HG03432 (cell line): ENCODE data around the gene CSMD2.
"Not testable (repeated sequence)": the region's sequence is repeated elsewhere in the genome, so short reads cannot be mapped to it uniquely, and the experiment has no call there.

ENCODE experiments used
- ATAC-seq: cut with Tn5 transposase; IDR thresholded peaks from one replicate; pipeline ENCODE4 v1.9.1; 2021; ENCODE audit warnings: mild to moderate bottlenecking, moderate library complexity; ENCODE audit not compliant: unreplicated experiment

CSMD2 gene

DNA sequence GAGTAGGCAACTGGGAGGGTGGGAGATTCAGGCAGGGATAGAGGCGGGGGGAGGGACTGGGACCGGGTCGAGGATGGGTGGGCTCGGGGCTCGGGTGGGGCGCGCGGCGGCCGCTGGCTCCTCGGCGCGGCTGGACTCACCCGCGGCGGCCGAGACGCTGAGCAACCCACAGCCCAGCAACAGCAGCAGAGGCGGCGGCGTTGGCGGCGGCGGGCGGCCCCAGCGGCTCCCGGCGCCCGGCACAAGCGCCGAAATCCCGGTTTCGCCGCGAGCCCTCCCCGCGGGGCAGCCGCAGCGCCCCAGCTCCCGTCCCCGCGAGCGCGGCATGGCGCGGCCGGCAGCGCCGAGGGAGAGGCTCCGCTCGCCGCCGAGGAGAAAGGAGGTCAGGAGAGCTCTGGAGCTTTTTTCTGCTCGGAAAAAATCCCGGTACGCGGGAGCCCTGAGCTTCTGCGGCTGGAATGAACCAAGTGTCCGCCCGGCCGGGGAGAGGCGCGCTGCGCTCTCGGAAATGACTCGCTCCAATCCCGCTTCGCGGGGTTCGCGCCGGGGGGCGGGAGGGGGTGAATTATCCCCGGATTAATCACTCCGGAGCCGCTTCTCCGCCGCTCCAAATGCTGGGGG is at the start of gene CSMD2:
Gene CSMD2, minus strand, starts transcription at position 460 of the 621 bp plus-strand sequence. Its CDS starts 133 bp downstream, at position 327.
- no peak for ATAC-seq

- ATAC-seq = no peak
Observed at GRCh38 chr1:34213956-34214355, 48.9 kb upstream of the CSMD2 start.

- ATAC-seq = no peak
Observed at GRCh38 chr1:34212673-34213072, 47.6 kb upstream of the CSMD2 start.

DNA sequence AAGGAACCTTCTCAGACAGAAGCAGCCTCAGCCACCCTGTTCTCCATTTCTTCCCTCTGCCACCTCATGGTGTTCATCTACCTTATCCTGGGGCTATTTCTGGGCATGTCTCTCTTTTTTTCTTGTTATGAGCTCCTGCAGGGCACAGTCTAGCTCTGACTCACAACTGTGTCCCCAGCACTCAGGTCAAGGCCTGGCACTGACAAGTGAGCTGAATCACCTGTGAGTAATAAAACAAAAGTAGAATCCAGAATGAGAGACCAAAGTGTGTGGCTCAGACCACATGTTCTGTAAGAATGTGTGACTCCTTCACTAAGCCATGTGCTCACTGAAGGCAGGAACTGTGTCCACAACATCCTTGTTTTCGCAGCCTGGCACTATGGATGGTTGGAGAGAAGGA is 34.9 kb upstream of the CSMD2 start:
- no peak for ATAC-seq

GRCh38 chr1:34192621-34193020 is 27.6 kb upstream of the CSMD2 start:
- no peak for ATAC-seq

DNA sequence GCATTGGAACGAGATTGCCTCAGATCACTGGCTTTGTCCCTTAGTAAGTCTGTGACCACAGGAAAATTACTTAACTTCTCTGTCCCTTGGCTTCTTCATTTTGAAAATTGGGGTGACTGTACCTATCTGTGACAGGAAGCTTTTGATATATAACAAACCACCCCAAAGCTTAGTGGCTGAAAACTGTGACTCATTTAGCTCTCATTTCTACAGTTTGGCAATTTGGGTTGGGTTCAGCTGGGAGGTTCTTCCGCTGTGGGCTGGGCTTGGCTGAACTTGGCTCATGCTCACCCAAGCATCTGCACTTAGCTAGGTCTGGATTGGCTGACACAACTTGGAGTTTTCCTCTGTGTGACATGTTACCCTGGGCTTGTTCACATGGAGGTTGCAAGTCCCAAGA is 25.7 kb upstream of the CSMD2 start:
- no peak for ATAC-seq

GRCh38 chr1:34188985-34189384 is 24.0 kb upstream of the CSMD2 start:
- ATAC-seq = no peak

- no peak for ATAC-seq
Observed at GRCh38 chr1:34188418-34188817, 23.4 kb upstream of the CSMD2 start.

DNA sequence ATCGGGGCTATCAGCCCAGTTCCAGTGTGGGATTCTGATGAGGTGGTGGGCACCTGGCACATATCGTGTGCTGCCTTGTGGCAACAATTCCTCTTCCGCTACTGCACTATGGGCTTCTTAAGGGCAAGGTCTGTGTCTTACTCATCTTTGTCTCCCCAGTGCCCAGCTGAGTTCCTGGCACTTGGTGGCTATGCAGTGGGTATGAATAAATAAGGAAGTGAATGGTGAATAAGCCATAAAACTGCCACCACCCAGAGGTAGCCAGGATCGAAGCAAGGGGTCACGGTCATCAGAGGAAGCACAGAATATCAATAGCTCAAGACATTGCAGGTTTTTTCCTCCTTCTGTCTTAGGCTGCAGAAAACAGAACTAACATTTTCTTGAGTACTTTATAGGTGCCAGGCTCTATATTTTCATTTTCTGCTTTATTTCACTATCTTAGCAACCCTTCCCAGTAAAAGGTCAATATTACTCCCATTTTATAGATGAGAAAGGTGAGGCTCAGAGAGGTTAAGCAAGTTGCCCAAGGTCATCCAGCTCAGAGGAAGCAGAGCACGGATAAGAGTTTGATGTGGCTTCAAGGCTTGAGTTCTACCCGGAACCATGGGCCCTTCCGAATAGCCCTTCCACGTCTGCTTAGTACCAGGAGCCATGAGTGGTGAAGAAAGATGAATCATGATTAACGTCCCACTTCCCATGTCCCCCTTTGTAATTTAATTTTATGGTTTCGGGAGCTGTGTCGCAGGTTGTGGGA is 21.9 kb upstream of the CSMD2 start:
- ATAC-seq = no peak

GRCh38 chr1:34183381-34183780 is 18.4 kb upstream of the CSMD2 start:
- ATAC-seq = not testable (repeated sequence)

- ATAC-seq = no peak
Observed at GRCh38 chr1:34178072-34178471, 13.0 kb upstream of the CSMD2 start.

DNA sequence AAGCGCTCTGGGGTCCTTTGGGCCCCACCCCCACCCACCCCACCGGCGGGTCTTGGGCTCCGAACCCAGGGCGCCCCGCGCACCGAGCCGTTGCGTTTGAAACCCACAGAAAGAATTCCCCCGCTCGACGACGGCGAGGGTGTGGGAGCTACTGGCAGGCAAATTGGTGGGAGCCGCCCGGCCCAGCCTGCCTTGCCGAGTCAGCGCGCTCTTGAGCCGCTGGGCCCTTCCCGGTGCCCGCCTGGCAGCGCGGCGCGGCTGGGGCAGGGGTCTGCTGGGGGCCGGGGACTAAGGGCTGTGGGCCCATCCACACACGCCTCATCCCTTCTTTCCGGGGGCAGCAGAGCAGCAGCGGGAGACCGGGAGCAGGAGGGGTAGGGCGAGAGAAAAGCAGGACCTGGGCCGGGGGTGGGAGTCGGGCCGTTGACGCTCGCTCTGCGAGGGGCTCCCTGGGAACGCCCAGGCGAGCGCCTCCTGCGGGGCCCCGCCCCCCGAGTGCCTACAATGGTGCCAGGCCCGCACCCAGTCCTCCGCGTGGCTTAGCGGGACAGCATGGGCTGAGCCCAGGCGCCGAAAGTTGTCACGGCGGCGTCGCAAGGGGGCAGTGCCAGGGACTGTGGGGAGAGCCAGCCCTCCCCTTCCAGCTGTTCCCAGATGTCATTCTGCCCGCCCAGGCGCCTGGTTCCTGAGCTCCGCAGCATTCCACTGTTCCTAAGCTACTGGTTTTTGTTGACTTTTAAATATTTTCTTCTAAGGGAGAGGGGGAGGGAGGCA is 12.0 kb upstream of the CSMD2 start, which contains the start of gene C1orf94:
Gene C1orf94, plus strand, starts transcription at position 78 of the 774 bp plus-strand sequence. CDS start 883 bp downstream, outside the sequence.
- ATAC-seq = no peak

DNA sequence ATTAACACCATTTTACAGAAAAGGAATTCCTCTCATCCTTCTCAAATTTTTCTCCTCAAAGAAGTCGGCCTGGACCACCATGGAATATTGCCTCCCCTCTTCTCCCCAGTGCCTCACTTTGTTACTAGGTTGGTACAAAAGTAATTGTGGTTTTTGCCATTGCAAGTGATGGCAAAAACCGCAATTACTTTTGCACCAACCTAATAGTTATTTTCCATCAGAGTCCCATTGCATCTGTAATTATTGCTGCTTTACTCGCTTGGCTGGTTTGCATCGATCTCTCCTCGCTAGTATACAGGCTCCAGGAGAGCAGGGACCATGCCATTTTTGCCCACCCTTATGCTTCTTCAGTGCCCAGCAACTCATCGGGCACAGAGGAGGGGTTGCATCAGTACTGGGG is 10.7 kb upstream of the CSMD2 start:
- ATAC-seq = no peak

- no peak for ATAC-seq
Observed at GRCh38 chr1:34167389-34167788, 2.4 kb upstream of the CSMD2 start.

DNA sequence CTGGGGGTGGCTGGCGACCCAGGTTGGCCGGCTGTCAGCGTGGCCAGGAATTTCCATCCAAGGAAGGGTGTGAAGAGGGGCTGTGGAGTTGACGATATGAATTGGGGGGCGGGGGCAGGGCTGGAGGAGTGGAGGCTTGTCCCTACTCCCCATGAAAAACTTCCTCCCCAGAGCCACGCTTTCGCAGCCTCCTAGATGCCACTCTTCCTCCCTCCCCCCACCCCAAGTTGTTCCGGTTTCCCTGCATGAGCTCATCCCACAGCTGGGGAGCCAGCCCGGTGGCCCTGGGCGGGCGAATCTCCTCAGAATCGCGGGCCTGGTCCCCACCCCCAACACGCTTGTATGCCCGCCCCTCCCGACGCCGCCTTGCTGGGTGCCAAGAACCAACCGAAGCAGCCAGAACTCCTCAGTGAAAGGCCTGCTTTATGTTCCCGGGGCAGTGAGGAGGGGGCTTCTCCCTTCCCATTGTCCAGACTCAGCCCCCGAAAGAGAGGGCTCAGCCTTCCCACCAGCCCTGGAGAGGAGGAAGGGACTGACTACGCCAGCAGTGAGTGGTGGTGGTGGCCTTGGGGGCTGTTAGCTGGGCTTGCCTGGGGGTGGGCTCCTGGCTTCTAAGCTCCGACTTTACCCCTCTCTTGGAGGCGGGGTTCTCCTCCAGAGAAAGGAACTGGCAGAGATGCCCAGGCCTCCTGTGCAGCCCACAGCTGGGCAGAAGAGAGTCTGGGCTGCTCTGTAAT is 1.8 kb upstream of the CSMD2 start:
- no peak for ATAC-seq

- no peak for ATAC-seq
Observed at GRCh38 chr1:34166191-34166624, 1.2 kb upstream of the CSMD2 start.

- no peak for ATAC-seq
Observed at GRCh38 chr1:34165422-34165921, 442 bp upstream of the CSMD2 start.

DNA sequence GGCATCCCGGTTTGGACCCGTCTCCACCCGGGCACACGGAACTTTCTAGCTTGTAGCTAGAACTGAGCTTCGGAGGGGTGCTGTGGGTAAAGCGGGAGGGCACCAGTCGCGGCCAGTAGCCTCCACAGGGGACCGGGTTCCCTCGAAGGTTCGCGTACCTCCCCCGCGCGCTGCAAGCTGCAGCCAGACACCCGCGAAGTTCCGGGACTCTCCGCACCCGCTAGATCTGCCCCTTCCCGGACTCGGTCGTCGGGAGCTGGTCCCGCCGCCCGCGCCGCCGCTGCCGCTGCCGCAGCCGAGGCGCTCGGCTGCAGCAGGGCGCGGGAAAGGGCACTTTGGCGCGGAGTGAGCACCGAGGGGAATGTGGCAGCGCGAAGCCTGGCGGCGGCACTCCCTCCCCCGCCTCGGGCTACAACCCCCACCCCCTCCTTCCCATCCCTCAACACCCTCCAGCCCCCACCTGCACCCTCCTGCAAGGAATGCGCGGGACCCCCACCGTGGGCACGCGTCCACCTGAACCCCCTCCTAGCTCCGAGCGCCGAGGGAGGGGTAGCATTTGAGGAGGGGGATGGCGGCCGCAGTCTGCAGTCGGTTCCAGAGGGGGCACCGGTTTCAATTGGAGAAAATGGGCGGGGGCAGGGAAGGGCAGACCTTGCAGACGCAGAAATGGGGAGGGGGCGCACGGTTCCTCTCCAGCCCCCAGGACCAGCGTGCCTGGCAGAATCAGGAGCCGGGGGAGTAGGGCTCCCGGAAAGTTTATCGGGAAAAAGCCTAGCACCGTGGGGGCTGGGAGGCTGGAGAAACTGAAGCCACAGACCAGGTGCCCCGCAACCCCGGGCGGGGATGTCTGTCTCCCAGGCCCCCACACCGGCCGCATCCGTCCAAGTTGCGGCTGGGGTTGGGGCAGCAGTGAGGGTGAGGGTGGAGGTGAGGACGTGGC is 968 bp downstream of the CSMD2 start:
- peak; percentile 6 for ATAC-seq
